ENCODE data around the gene TOR1B.

The TOR1B gene

GRCh38 chr9:129816501-129817435 lies 13.8 kb downstream of the TOR1B start:
- Histone ChIP-seq H3K4me3 (ENCODE audit: low read length) (no peak overlapping the region), H3K27ac (ENCODE audit: low read length) (no peak overlapping the region), H3K27me3 (ENCODE audit: control insufficient read depth, insufficient read depth, low read length) (no peaks in the 10 kb centered on the region), H3K9me3 (ENCODE audit: control insufficient read depth, low read depth, low read length) (no peaks in the 10 kb centered on the region), H3K9ac (ENCODE audit: low read length) (no peak overlapping the region), H3K4me1 (ENCODE audit: control insufficient read depth, low read depth, low read length) (no peaks in the 10 kb centered on the region), H3K36me3 (ENCODE audit: control insufficient read depth, low read depth, low read length) (peaks cover 62% of the 10 kb centered on the region)

- H3K4me3 ChIP-seq (ENCODE audit: low read length): peak overlapping the region; percentile 62
- H3K27me3 ChIP-seq (ENCODE audit: control insufficient read depth, insufficient read depth, low read length): no peaks in the 10 kb centered on the region
- H3K9ac ChIP-seq (ENCODE audit: low read length): no peak overlapping the region
- no peak overlapping the region for H3K27ac ChIP-seq (ENCODE audit: low read length)
- H3K36me3 ChIP-seq (ENCODE audit: control insufficient read depth, low read depth, low read length): peaks cover 40% of the 10 kb centered on the region
- H3K4me1 ChIP-seq (ENCODE audit: control insufficient read depth, low read depth, low read length): no peaks in the 10 kb centered on the region
- no peaks in the 10 kb centered on the region for H3K9me3 ChIP-seq (ENCODE audit: control insufficient read depth, low read depth, low read length)
These were observed 20.0 kb downstream of the TOR1B start for GRCh38 chr9:129822898-129823541.

- Histone ChIP-seq H3K4me1 (ENCODE audit: control insufficient read depth, low read depth, low read length) (no peaks in the 10 kb centered on the region), H3K4me3 (ENCODE audit: low read length) (peak overlapping the region; percentile 74), H3K36me3 (ENCODE audit: control insufficient read depth, low read depth, low read length) (peaks cover 39% of the 10 kb centered on the region), H3K27me3 (ENCODE audit: control insufficient read depth, insufficient read depth, low read length) (no peaks in the 10 kb centered on the region), H3K9ac (ENCODE audit: low read length) (peak overlapping the region; percentile 62), H3K9me3 (ENCODE audit: control insufficient read depth, low read depth, low read length) (no peaks in the 10 kb centered on the region), H3K27ac (ENCODE audit: low read length) (no peak overlapping the region)
These were observed 20.6 kb downstream of the TOR1B start for GRCh38 chr9:129823542-129823934.

GRCh38 chr9:129823935-129824601 lies 21.1 kb downstream of the TOR1B start, which contains the start of gene TOR1A:
TSS of gene TOR1A (minus strand) at chr9:129824136. CDS start at chr9:129824085, 51 bp downstream.
- no peaks in the 10 kb centered on the region for H3K4me1 ChIP-seq (ENCODE audit: control insufficient read depth, low read depth, low read length)
- no peaks in the 10 kb centered on the region for H3K27me3 ChIP-seq (ENCODE audit: control insufficient read depth, insufficient read depth, low read length)
- no peak within 1 kb of the TSS for H3K27ac ChIP-seq (ENCODE audit: low read length)
- peak within 1 kb of the TSS; percentile 74 for H3K4me3 ChIP-seq (ENCODE audit: low read length)
- no peaks in the 10 kb centered on the region for H3K9me3 ChIP-seq (ENCODE audit: control insufficient read depth, low read depth, low read length)
- peak within 1 kb of the TSS; percentile 62 for H3K9ac ChIP-seq (ENCODE audit: low read length)
- H3K36me3 ChIP-seq (ENCODE audit: control insufficient read depth, low read depth, low read length): peaks cover 39% of the 10 kb centered on the region

- Histone ChIP-seq H3K27me3 (ENCODE audit: control insufficient read depth, insufficient read depth, low read length) (no peaks in the 10 kb centered on the region), H3K4me3 (ENCODE audit: low read length) (no peak overlapping the region), H3K4me1 (ENCODE audit: control insufficient read depth, low read depth, low read length) (no peaks in the 10 kb centered on the region), H3K9me3 (ENCODE audit: control insufficient read depth, low read depth, low read length) (no peaks in the 10 kb centered on the region), H3K36me3 (ENCODE audit: control insufficient read depth, low read depth, low read length) (peaks cover 45% of the 10 kb centered on the region), H3K27ac (ENCODE audit: low read length) (no peak overlapping the region), H3K9ac (ENCODE audit: low read length) (no peak overlapping the region)
These were observed 23.4 kb downstream of the TOR1B start for GRCh38 chr9:129826344-129826743.

- no peak overlapping the region for H3K27ac ChIP-seq (ENCODE audit: low read length)
- no peaks in the 10 kb centered on the region for H3K4me1 ChIP-seq (ENCODE audit: control insufficient read depth, low read depth, low read length)
- no peak overlapping the region for H3K9ac ChIP-seq (ENCODE audit: low read length)
- peaks cover 44% of the 10 kb centered on the region for H3K36me3 ChIP-seq (ENCODE audit: control insufficient read depth, low read depth, low read length)
- no peaks in the 10 kb centered on the region for H3K9me3 ChIP-seq (ENCODE audit: control insufficient read depth, low read depth, low read length)
- H3K27me3 ChIP-seq (ENCODE audit: control insufficient read depth, insufficient read depth, low read length): no peaks in the 10 kb centered on the region
- H3K4me3 ChIP-seq (ENCODE audit: low read length): no peak overlapping the region
These were observed 23.8 kb downstream of the TOR1B start for GRCh38 chr9:129826759-129827158.

- H3K27ac ChIP-seq (ENCODE audit: low read length): no peak overlapping the region
- H3K36me3 ChIP-seq (ENCODE audit: control insufficient read depth, low read depth, low read length): peaks cover 45% of the 10 kb centered on the region
- H3K27me3 ChIP-seq (ENCODE audit: control insufficient read depth, insufficient read depth, low read length): no peaks in the 10 kb centered on the region
- H3K4me1 ChIP-seq (ENCODE audit: control insufficient read depth, low read depth, low read length): no peaks in the 10 kb centered on the region
- H3K9me3 ChIP-seq (ENCODE audit: control insufficient read depth, low read depth, low read length): no peaks in the 10 kb centered on the region
- no peak overlapping the region for H3K4me3 ChIP-seq (ENCODE audit: low read length)
- H3K9ac ChIP-seq (ENCODE audit: low read length): no peak overlapping the region
These were observed 25.1 kb downstream of the TOR1B start for GRCh38 chr9:129828051-129828450.

GRCh38 chr9:129828969-129829368 lies 26.0 kb downstream of the TOR1B start:
- peaks cover 48% of the 10 kb centered on the region for H3K36me3 ChIP-seq (ENCODE audit: control insufficient read depth, low read depth, low read length)
- no peaks in the 10 kb centered on the region for H3K27me3 ChIP-seq (ENCODE audit: control insufficient read depth, insufficient read depth, low read length)
- no peaks in the 10 kb centered on the region for H3K9me3 ChIP-seq (ENCODE audit: control insufficient read depth, low read depth, low read length)
- H3K27ac ChIP-seq (ENCODE audit: low read length): no peak overlapping the region
- H3K9ac ChIP-seq (ENCODE audit: low read length): no peak overlapping the region
- no peak overlapping the region for H3K4me3 ChIP-seq (ENCODE audit: low read length)
- peaks cover under 1% of the 10 kb centered on the region for H3K4me1 ChIP-seq (ENCODE audit: control insufficient read depth, low read depth, low read length)

- H3K36me3 ChIP-seq (ENCODE audit: control insufficient read depth, low read depth, low read length): peaks cover 46% of the 10 kb centered on the region
- H3K4me1 ChIP-seq (ENCODE audit: control insufficient read depth, low read depth, low read length): peaks cover 11% of the 10 kb centered on the region
These were observed 30.0 kb downstream of the TOR1B start for GRCh38 chr9:129832982-129833381.

GRCh38 chr9:129834489-129835127 lies 31.6 kb downstream of the TOR1B start:
- no peaks in the 10 kb centered on the region for H3K9me3 ChIP-seq (ENCODE audit: control insufficient read depth, low read depth, low read length)
- peak overlapping the region; percentile 63 for H3K9ac ChIP-seq (ENCODE audit: low read length)
- H3K4me1 ChIP-seq (ENCODE audit: control insufficient read depth, low read depth, low read length): peaks cover 17% of the 10 kb centered on the region
- no peak overlapping the region for H3K27ac ChIP-seq (ENCODE audit: low read length)
- no peaks in the 10 kb centered on the region for H3K27me3 ChIP-seq (ENCODE audit: control insufficient read depth, insufficient read depth, low read length)
- peaks cover 32% of the 10 kb centered on the region for H3K36me3 ChIP-seq (ENCODE audit: control insufficient read depth, low read depth, low read length)
- peak overlapping the region; percentile 84 for H3K4me3 ChIP-seq (ENCODE audit: low read length)

More at GRCh38 chr9:129832982-129833381, 30.0 kb downstream of the TOR1B start:
- Histone ChIP-seq H3K9me3 (ENCODE audit: control insufficient read depth, low read depth, low read length) (no peaks in the 10 kb centered on the region), H3K27ac (ENCODE audit: low read length) (no peak overlapping the region), H3K27me3 (ENCODE audit: control insufficient read depth, insufficient read depth, low read length) (no peaks in the 10 kb centered on the region), H3K9ac (ENCODE audit: low read length) (no peak overlapping the region), H3K4me3 (ENCODE audit: low read length) (no peak overlapping the region)

All from iPS-18a (cell line).